Right lobe of liver (tissue), 4 donors: ENCODE results near the gene COQ7.

Experiments used
- CTCF ChIP-seq, 4 donors: fragments of 200-600 bp in 3 of 4; fragments of 450-650 bp in 1 of 4; IDR thresholded peaks; one replicate each; pipeline versions ENCODE4 v1.5.1 to v1.8.0; 2016 to 2022; ENCODE audit warnings: antibody characterized with exemption in 4 of 4, mild to moderate bottlenecking in 2 of 4
- POLR2A ChIP-seq: fragments of 450-650 bp; IDR thresholded peaks from one replicate; pipeline ENCODE4 v1.6.1; 2017; ENCODE audit warnings: antibody characterized with exemption, mild to moderate bottlenecking
- donor health status: DM: no; HTN: no; CAD: no.
- donor health status: DM: no; HTN: no; CAD: no.
- donor health status: DM: no; HTN: yes; CAD: no.

- TF ChIP-seq CTCF (IDR thresholded peaks at IDR 0.05) (no peak), POLR2A (no peak)
These were observed 47.1 kb downstream of the COQ7 start for GRCh38 chr16:19114359-19115147.
